Kidney (tissue), 14 donors: ENCODE measurements around the gene SLC49A4. TPM values are rescaled to one million over a fixed set of nuclear protein-coding genes. Genes with fewer than 3 reads are reported as not detected.

Experiments used
- DNase-seq, 5 donors: peaks; one replicate each; pipeline ENCODE4 v3.0.0-alpha.2; 2013 to 2020
- FAIRE-seq: peaks from 2 replicates; lab custom pipeline; 2012; peaks lifted over from hg19 to GRCh38; lab: Jason Lieb, UNC
- H3K27ac ChIP-seq, 2 donors: one replicate each; pipeline ENCODE4 v1.7.0; 2013; ENCODE audit warnings: low read depth in 2 of 2, low read length in 2 of 2, inconsistent platforms in 1 of 2
- H3K27me3 ChIP-seq: one replicate; pipeline ENCODE4 v1.7.1; 2013; ENCODE audit warnings: low read length, inconsistent platforms; ENCODE audit not compliant: control insufficient read depth, insufficient read depth
- H3K36me3 ChIP-seq, 3 donors: one replicate each; pipeline versions ENCODE4 v1.7.0 to v1.7.1; 2013; ENCODE audit warnings: low read length in 3 of 3, control low read depth in 1 of 3, inconsistent platforms in 1 of 3; ENCODE audit not compliant: insufficient read depth in 3 of 3, control insufficient read depth in 2 of 3
- H3K4me1 ChIP-seq, 3 donors: one replicate each; pipeline versions ENCODE4 v1.7.0 to v1.7.1; 2013; ENCODE audit warnings: low read length in 3 of 3, inconsistent platforms in 1 of 3, low read depth in 1 of 3; ENCODE audit not compliant: control insufficient read depth in 2 of 3, insufficient read depth in 2 of 3
- H3K4me3 ChIP-seq, 3 donors: one replicate each; pipeline versions ENCODE4 v1.7.0 to v1.8.1; 2013; ENCODE audit warnings: low read length in 3 of 3, control low read depth in 1 of 3, inconsistent platforms in 1 of 3
- H3K9ac ChIP-seq, 3 donors: one replicate each; pipeline versions ENCODE4 v1.7.0 to v1.7.1; 2013; ENCODE audit warnings: low read length in 3 of 3, control low read depth in 1 of 3, inconsistent platforms in 1 of 3
- H3K9me3 ChIP-seq, 3 donors: one replicate each; pipeline versions ENCODE4 v1.7.0 to v1.7.1; 2013; ENCODE audit warnings: low read length in 3 of 3, control low read depth in 1 of 3, inconsistent platforms in 1 of 3; ENCODE audit not compliant: control insufficient read depth in 2 of 3, insufficient read depth in 1 of 3
- intact Hi-C: fragments of 100-400 bp; cut with DNase I; formaldehyde crosslinking; loops from one replicate; pipeline ENCODE4 v1.11.1; 2022
- polyA plus RNA-seq: library from polyadenylated mRNA; stranded (reverse); fragments of 350-450 nt; fragmentation: Illumina TruSeq; extraction: RNeasy Lipid Tissue Mini Kit (QIAGEN cat#74804); gene quantifications from one replicate; pipeline ENCODE4 v1.2.3, GENCODE V29; 2014; ENCODE audit warnings: low read depth, low replicate concordance; ENCODE audit not compliant: insufficient read depth
- total RNA-seq: library from RNA; stranded (reverse); fragmentation: NEBNext Ultra II Directional; extraction: Animal tissue kit (Norgen Biotek cat#: 25700); gene quantifications from one replicate; pipeline ENCODE4 v1.2.1, GENCODE V29; 2021
- TF ChIP-seq, protein P1 (sequence below): IDR thresholded peaks from 3 replicates; pipeline ENCODE4 v1.5.1; 2012; ENCODE audit warnings: mild to moderate bottlenecking, moderate library complexity, borderline replicate concordance; ENCODE audit not compliant: insufficient read depth; ENCODE audit errors: extremely low read depth
- donor health status: control.
- donor health status: control.
- donor health status: control.
- donor health status: control.
- donor health status: control.
- donor health status: DM: yes; HTN: yes; CAD: no.
- donor health status: Normal renal cell carcinoma (clear cell type).

SLC49A4 gene
- total and polyA plus RNA-seq, 2 donors from 2014 or later, result 10.4 to 21.7 TPM

DNA sequence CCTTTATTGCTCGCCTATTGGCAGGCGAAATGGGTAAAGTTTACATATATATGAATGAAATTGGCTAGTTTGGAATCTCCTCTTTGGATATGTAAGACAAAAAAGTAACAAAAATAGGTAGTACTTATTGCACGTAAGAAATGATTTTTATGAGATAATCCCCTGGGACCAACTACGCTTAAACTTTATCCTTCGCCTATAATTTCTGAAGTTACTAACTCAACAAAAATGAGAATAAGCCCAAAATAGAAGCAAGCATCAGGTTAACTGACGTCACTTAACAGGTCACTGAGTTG lies 438 bp upstream of the SLC49A4 start:
- Histone ChIP-seq H3K4me1 (peaks cover 3 to 8% (median 6%) of the 10 kb centered on the region in 3 donors), H3K27me3 (no peaks in the 10 kb centered on the region), H3K9ac (peak overlapping the region; percentile 74 to 86 (median 74)), H3K9me3 (no peaks in the 10 kb centered on the region), H3K27ac (peak overlapping the region; percentile 91 to 98), H3K36me3 (no peaks in the 10 kb centered on the region), H3K4me3 (peak overlapping the region; percentile 84 to 94 (median 88))
- DNase-seq, result no peak
- no peak for FAIRE-seq
- intact Hi-C loops, result no loop called here
- TF ChIP-seq, protein P1, sequence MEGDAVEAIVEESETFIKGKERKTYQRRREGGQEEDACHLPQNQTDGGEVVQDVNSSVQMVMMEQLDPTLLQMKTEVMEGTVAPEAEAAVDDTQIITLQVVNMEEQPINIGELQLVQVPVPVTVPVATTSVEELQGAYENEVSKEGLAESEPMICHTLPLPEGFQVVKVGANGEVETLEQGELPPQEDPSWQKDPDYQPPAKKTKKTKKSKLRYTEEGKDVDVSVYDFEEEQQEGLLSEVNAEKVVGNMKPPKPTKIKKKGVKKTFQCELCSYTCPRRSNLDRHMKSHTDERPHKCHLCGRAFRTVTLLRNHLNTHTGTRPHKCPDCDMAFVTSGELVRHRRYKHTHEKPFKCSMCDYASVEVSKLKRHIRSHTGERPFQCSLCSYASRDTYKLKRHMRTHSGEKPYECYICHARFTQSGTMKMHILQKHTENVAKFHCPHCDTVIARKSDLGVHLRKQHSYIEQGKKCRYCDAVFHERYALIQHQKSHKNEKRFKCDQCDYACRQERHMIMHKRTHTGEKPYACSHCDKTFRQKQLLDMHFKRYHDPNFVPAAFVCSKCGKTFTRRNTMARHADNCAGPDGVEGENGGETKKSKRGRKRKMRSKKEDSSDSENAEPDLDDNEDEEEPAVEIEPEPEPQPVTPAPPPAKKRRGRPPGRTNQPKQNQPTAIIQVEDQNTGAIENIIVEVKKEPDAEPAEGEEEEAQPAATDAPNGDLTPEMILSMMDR, result no peak

DNA sequence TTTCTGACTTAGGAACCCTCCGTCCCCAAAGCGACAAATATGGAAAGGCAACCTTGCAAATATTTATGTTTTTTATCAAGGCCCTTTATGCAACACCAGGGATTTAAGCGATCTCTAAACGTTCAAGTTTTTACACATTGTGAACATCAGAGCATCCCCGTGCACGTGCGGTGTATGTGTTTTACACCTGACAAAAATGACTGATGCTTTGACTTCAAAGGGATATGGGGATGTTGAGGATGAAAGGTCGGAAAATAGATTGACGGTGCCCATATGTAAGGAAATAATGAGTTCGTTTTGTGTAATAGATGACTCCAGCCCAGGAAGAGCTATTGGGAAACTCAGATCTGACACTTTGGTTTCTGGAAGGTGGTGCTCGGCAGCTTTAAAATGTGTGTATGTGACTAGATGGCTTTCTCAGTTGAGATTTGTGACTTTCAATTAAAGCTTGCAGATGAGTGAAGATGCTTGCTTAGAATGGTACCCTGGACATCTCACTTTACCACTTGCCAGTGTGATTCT lies 866 bp downstream of the SLC49A4 start:
- peak overlapping the region; percentile 91 to 98 for H3K27ac ChIP-seq
- intact Hi-C loops, result no loop called here

DNA sequence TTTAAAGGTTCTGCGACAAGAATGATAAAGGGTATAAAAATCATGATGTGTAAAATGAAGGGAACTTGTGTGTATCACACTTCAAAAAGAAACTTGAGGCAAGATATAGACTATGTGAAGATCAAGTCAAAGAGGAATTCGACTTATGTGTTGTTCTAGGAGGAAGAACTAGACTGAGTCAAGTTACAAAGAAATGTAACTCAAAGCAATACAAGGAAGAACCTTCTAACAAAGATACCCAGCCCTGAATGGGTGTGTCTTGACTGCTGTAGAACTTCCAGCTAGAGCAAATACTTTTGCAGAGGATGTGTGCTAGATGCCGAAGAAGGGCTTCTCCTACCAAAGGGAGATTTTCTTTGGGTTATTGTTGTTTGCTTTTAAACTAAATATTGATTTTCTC lies 2.4 kb downstream of the SLC49A4 start:
- DNase-seq (no peak), FAIRE-seq (no peak)
- Histone ChIP-seq H3K9ac (no peak overlapping the region), H3K9me3 (no peaks in the 10 kb centered on the region), H3K36me3 (no peaks in the 10 kb centered on the region), H3K27me3 (no peaks in the 10 kb centered on the region), H3K27ac (no peak overlapping the region), H3K4me1 (peaks cover 3 to 8% (median 6%) of the 10 kb centered on the region in 3 donors), H3K4me3 (no peak overlapping the region)
- TF ChIP-seq, protein P1, result no peak
- intact Hi-C loops, result no loop called here

More for the DNA sequence above, 866 bp downstream of the SLC49A4 start:
- Histone ChIP-seq H3K9me3 (no peaks in the 10 kb centered on the region), H3K36me3 (no peaks in the 10 kb centered on the region), H3K4me1 (peaks cover 3 to 8% (median 6%) of the 10 kb centered on the region in 3 donors), H3K4me3 (peak overlapping the region; percentile 64 to 84 (median 77)), H3K27me3 (no peaks in the 10 kb centered on the region), H3K9ac (peak overlapping the region; percentile 43 to 78 (median 74))
- DNase-seq (no peak), FAIRE-seq (no peak)
- TF ChIP-seq, protein P1, result no peak

DNA sequence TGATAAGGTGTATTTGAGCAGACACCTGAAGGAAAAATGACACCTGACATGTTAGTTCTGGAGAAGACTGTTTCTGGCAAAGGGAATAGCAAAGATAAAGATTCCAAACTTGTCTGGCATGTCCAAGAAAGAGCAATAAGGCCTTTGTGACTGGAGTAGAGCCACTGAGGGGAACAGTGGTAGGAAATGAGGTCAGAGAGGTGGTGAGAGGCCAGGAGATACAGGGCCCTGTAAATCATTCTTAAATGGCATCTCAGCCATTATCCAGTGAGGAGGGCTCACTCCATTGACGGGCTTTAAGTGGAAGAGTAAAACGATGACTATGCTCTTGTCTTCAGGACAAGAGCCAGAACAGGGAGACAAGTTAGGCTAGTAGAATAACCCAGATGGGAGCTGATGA lies 4.5 kb downstream of the SLC49A4 start:
- DNase-seq (no peak), FAIRE-seq (no peak)
- TF ChIP-seq, protein P1, result no peak
- no peaks in the 10 kb centered on the region for H3K9me3 ChIP-seq
- H3K27ac ChIP-seq, result no peak overlapping the region
- H3K4me1 ChIP-seq, result peaks cover 3 to 6% (median 3%) of the 10 kb centered on the region in 3 donors
- H3K36me3 ChIP-seq, result no peaks in the 10 kb centered on the region
- H3K4me3 ChIP-seq, result no peak overlapping the region
- intact Hi-C loops, result no loop called here
- no peak overlapping the region for H3K9ac ChIP-seq
- H3K27me3 ChIP-seq, result no peaks in the 10 kb centered on the region
